Neutrophil (primary cell): ENCODE results near the gene KYNU.

Experiments
- H3K27ac ChIP-seq: fragments of 200-600 bp; sonication (generic); 2 replicates; pipeline ENCODE4 v1.5.1; 2016; ENCODE audit warnings: mild to moderate bottlenecking, moderate library complexity
- H3K27me3 ChIP-seq: fragments of 200-600 bp; sonication (generic); 2 replicates; pipeline ENCODE4 v1.6.0; 2016; ENCODE audit warnings: mild to moderate bottlenecking
- H3K36me3 ChIP-seq: fragments of 200-600 bp; sonication (generic); 2 replicates; pipeline ENCODE4 v1.5.1; 2017
- H3K4me1 ChIP-seq, 2 experiments: fragments of 200-600 bp in 1 of 2; sonication (generic) in 1 of 2; 1 replicate in 1 of 2; 2 replicates in 1 of 2; pipeline versions ENCODE4 v1.5.1 to v1.6.1; 2013 to 2016; ENCODE audit warnings: low read depth in 1 of 2, low read length in 1 of 2, mild to moderate bottlenecking in 1 of 2, moderate library complexity in 1 of 2; ENCODE audit not compliant: control insufficient read depth in 1 of 2, insufficient read depth in 1 of 2
- H3K4me3 ChIP-seq, 2 experiments: fragments of 200-600 bp in 1 of 2; sonication (generic) in 1 of 2; 1 replicate in 1 of 2; 2 replicates in 1 of 2; pipeline ENCODE4 v1.5.1; 2013 to 2016; ENCODE audit warnings: low read depth in 1 of 2, low read length in 1 of 2, mild to moderate bottlenecking in 1 of 2, moderate library complexity in 1 of 2
- H3K9me3 ChIP-seq: fragments of 200-600 bp; sonication (generic); 2 replicates; pipeline ENCODE4 v1.5.1; 2016
- TF ChIP-seq, protein P1 (sequence below): fragments of 200-600 bp; sonication (generic); IDR thresholded peaks from 2 replicates; pipeline ENCODE4 v1.5.1; 2016; ENCODE audit warnings: antibody characterized with exemption

The KYNU gene

DNA sequence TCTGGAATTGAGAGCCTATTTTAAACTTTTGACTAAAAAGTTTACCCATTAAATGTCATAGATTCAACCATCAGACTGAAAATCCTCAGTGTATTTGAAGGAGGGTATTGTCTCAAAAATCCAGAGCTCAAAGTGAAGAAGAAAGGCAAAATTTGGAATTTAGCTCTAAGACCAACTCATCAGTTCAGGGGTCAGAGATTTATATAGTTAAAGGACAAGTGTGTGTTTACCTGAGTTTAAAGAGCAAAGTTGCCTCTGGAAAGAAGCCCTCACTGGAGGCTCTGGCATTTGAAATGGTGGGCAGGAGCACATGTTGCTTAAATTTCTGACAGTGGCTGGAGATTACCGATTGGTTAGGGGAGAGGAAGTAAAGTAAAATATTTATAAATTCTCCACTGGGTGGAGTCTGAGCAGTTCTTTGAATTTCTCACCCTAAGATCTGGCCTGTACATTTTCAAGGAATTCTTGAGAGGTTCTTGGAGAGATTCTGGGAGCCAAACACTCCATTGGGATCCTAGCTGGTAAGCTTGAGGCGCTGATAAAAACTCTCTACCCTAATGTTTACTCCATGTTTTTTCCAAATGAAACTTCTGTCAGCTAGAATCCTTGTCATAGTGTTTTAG is at the start of gene KYNU:
Gene KYNU (plus strand): TSS at position 449 of the 623 bp plus-strand sequence. CDS start 7,704 bp downstream, outside the sequence.
- H3K4me3 ChIP-seq, result no peak within 1 kb of the TSS
- H3K27me3 ChIP-seq, result no peaks in the 10 kb centered on the region
- no peaks in the 10 kb centered on the region for H3K36me3 ChIP-seq
- TF ChIP-seq, protein P1, sequence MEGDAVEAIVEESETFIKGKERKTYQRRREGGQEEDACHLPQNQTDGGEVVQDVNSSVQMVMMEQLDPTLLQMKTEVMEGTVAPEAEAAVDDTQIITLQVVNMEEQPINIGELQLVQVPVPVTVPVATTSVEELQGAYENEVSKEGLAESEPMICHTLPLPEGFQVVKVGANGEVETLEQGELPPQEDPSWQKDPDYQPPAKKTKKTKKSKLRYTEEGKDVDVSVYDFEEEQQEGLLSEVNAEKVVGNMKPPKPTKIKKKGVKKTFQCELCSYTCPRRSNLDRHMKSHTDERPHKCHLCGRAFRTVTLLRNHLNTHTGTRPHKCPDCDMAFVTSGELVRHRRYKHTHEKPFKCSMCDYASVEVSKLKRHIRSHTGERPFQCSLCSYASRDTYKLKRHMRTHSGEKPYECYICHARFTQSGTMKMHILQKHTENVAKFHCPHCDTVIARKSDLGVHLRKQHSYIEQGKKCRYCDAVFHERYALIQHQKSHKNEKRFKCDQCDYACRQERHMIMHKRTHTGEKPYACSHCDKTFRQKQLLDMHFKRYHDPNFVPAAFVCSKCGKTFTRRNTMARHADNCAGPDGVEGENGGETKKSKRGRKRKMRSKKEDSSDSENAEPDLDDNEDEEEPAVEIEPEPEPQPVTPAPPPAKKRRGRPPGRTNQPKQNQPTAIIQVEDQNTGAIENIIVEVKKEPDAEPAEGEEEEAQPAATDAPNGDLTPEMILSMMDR, result no peak
- H3K4me1 ChIP-seq, result no peaks in the 10 kb centered on the region
- no peaks in the 10 kb centered on the region for H3K9me3 ChIP-seq
- H3K27ac ChIP-seq, result no peak within 1 kb of the TSS

DNA sequence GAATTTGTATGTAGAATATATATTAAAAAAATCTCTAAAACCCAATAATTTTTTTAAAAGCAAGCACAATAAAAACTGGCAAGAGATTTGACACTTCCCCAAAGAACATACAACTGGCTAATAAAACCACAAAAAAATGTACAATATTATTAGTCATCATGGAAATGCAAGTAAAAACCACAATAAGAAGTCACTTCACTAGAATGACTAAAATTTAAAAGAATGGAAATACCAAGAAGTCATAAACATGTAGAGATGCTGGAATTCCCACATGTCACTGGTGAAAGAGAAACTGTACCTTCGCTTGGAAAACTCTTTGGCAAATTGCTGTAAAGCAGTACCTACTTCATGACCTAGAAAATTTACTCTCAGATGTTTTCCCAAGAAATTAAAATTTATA is 43.4 kb upstream of the KYNU start:
- no peak overlapping the region for H3K27ac ChIP-seq

DNA sequence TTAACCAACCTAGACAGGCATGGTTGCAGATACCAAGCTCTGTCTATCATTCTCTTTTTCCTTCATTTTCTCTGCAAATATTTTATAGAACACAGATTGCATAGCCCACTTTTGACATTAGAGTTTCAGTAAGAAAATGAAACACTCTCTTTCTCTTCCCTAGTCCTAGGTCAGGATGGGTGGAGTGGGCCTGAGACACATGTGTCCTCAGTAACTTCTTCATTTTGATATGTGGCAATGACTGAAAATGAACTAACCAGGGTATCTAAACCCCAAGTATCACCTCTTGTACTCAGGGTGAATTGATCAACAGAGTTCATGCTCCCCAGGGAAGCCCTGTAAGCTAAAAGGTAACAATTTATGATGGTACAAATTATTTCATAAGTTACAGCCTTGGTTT is 37.0 kb upstream of the KYNU start:
- no peaks in the 10 kb centered on the region for H3K9me3 ChIP-seq
- H3K27me3 ChIP-seq, result no peaks in the 10 kb centered on the region
- H3K36me3 ChIP-seq, result no peaks in the 10 kb centered on the region
- H3K27ac ChIP-seq, result no peak overlapping the region
- H3K4me3 ChIP-seq, result no peak overlapping the region
- TF ChIP-seq, protein P1, result no peak
- H3K4me1 ChIP-seq, result no peaks in the 10 kb centered on the region

More for the DNA sequence above, 43.4 kb upstream of the KYNU start:
- Histone ChIP-seq H3K4me1 (no peaks in the 10 kb centered on the region), H3K36me3 (no peaks in the 10 kb centered on the region), H3K27me3 (no peaks in the 10 kb centered on the region), H3K4me3 (no peak overlapping the region), H3K9me3 (no peaks in the 10 kb centered on the region)
- TF ChIP-seq, protein P1, result no peak

DNA sequence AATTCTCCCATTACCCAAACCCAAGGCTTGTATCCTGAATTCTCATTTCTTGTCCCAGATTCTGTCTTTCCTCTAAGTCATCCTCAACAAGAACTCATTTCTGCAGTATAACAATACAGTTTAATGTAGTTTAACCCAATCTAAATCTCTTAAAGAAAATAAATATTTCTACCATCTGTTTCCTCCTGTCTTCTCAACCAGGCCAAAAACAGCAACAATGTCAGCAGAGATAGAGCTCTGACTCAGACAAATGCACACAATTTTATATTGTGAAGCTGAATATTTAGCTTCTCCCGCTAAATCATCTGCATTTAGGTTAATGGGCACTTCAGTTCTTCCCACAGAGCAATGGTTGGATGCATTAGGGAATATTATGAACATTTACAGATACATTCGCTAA is 35.7 kb upstream of the KYNU start:
- TF ChIP-seq, protein P1, result no peak
- H3K4me3 ChIP-seq, result no peak overlapping the region
- no peaks in the 10 kb centered on the region for H3K36me3 ChIP-seq

DNA sequence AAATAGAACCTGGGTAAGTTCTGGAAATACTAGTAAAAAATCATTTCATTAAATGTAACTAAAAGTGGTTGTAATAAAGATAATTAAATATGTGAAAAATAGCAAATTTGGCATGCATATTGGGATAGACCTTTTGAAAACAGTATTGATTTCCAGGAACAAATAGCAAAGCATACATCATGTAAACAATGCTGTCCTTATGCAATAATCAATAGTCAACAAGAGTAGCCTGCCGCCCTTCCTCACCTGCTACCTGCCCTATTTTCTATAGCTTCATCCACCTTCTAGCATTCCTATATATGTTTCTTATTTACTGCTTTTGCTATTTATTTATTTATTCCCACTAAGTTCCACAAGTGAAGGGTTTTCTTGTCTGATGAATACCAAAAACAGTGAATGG is 35.1 kb upstream of the KYNU start:
- TF ChIP-seq, protein P1, result no peak
- Histone ChIP-seq H3K27ac (no peak overlapping the region), H3K9me3 (no peaks in the 10 kb centered on the region), H3K4me3 (no peak overlapping the region), H3K27me3 (no peaks in the 10 kb centered on the region), H3K4me1 (no peaks in the 10 kb centered on the region), H3K36me3 (no peaks in the 10 kb centered on the region)

More for the DNA sequence above, 35.7 kb upstream of the KYNU start:
- H3K9me3 ChIP-seq, result no peaks in the 10 kb centered on the region
- no peaks in the 10 kb centered on the region for H3K4me1 ChIP-seq
- H3K27ac ChIP-seq, result no peak overlapping the region
- no peaks in the 10 kb centered on the region for H3K27me3 ChIP-seq
